Trophoblast cell (in vitro differentiated cells and primary cell): ENCODE results near the gene ZNF831.

Experiments
- DNase-seq, 2 donors: peaks; one replicate each; pipeline ENCODE4 v3.0.0-alpha.2; 2016
- H2AFZ ChIP-seq: 2 replicates; pipeline ENCODE4 v1.6.1; 2013; ENCODE audit warnings: low read length, moderate library complexity, mild to moderate bottlenecking; ENCODE audit not compliant: insufficient read depth, poor library complexity
- H2AK5ac ChIP-seq: 2 replicates; pipeline ENCODE4 v1.6.1; 2013; ENCODE audit warnings: mild to moderate bottlenecking, low read length
- H2BK120ac ChIP-seq: 2 replicates; pipeline ENCODE4 v1.6.1; 2013; ENCODE audit warnings: low read length, mild to moderate bottlenecking, moderate library complexity; ENCODE audit not compliant: insufficient read depth, poor library complexity
- H2BK12ac ChIP-seq: 2 replicates; pipeline ENCODE4 v1.6.1; 2013; ENCODE audit warnings: mild to moderate bottlenecking, low read length, moderate library complexity
- H2BK5ac ChIP-seq: 2 replicates; pipeline ENCODE4 v1.6.1; 2013; ENCODE audit warnings: low read length, low read depth, moderate library complexity, mild to moderate bottlenecking; ENCODE audit not compliant: poor library complexity
- H3K14ac ChIP-seq: 2 replicates; pipeline ENCODE4 v1.6.1; 2013; ENCODE audit warnings: mild to moderate bottlenecking, low read length
- H3K18ac ChIP-seq: 2 replicates; pipeline ENCODE4 v1.6.1; 2013; ENCODE audit warnings: mild to moderate bottlenecking, low read length
- H3K23ac ChIP-seq: 2 replicates; pipeline ENCODE4 v1.6.1; 2013; ENCODE audit warnings: low read length
- H3K27ac ChIP-seq: 2 replicates; pipeline ENCODE4 v1.5.1; 2013; ENCODE audit warnings: low read depth, mild to moderate bottlenecking, inconsistent platforms, low read length, moderate library complexity
- H3K27me3 ChIP-seq: 2 replicates; pipeline ENCODE4 v1.6.1; 2013; ENCODE audit warnings: inconsistent platforms, mild to moderate bottlenecking, low read length, moderate library complexity; ENCODE audit not compliant: insufficient read depth
- H3K36me3 ChIP-seq, 2 experiments: 1 replicate in 1 of 2; 2 replicates in 1 of 2; pipeline ENCODE4 v1.6.1; 2013; ENCODE audit warnings: low read length in 2 of 2, mild to moderate bottlenecking in 2 of 2, moderate library complexity in 1 of 2; ENCODE audit not compliant: insufficient read depth in 2 of 2, control insufficient read depth in 1 of 2
- H3K4ac ChIP-seq: 2 replicates; pipeline ENCODE4 v1.6.1; 2013; ENCODE audit warnings: low read depth, mild to moderate bottlenecking, low read length, moderate library complexity
- H3K4me1 ChIP-seq, 2 experiments: 1 replicate in 1 of 2; 2 replicates in 1 of 2; pipeline ENCODE4 v1.6.1; 2013; ENCODE audit warnings: low read length in 2 of 2, mild to moderate bottlenecking in 2 of 2, moderate library complexity in 1 of 2; ENCODE audit not compliant: insufficient read depth in 2 of 2, control insufficient read depth in 1 of 2
- H3K4me2 ChIP-seq: 2 replicates; pipeline ENCODE4 v1.6.1; 2013; ENCODE audit warnings: inconsistent platforms, mild to moderate bottlenecking, low read length, moderate library complexity
- H3K4me3 ChIP-seq: 2 replicates; pipeline ENCODE4 v1.5.1; 2013; ENCODE audit warnings: mild to moderate bottlenecking, low read depth, low read length, inconsistent platforms
- H3K79me1 ChIP-seq: one replicate; pipeline ENCODE4 v1.6.1; 2013; ENCODE audit warnings: low read length
- H3K79me2 ChIP-seq: 2 replicates; pipeline ENCODE4 v1.6.1; 2013; ENCODE audit warnings: low read length, mild to moderate bottlenecking; ENCODE audit not compliant: control insufficient read depth, insufficient read depth, poor library complexity
- H3K9ac ChIP-seq: 2 replicates; pipeline ENCODE4 v1.6.1; 2013; ENCODE audit warnings: mild to moderate bottlenecking, low read length
- H3K9me3 ChIP-seq: 2 replicates; pipeline ENCODE4 v1.6.1; 2013; ENCODE audit warnings: low read depth, mild to moderate bottlenecking, control low read depth, inconsistent platforms, low read length; ENCODE audit not compliant: insufficient read depth
- H4K12ac ChIP-seq: 2 replicates; pipeline ENCODE4 v1.6.1; 2013; ENCODE audit warnings: low read depth, mild to moderate bottlenecking, low read length, moderate library complexity
- H4K8ac ChIP-seq: 2 replicates; pipeline ENCODE4 v1.6.1; 2013; ENCODE audit warnings: low read depth, mild to moderate bottlenecking, low read length, moderate library complexity
- H4K91ac ChIP-seq: one replicate; pipeline ENCODE4 v1.6.1; 2013; ENCODE audit warnings: low read depth, mild to moderate bottlenecking, low read length, moderate library complexity
- WGBS: extraction: QIAGEN DNeasy Blood & Tissue Kit; methylation state at CpG from one replicate; pipeline ENCODE4 v1.1.7; 2013; ENCODE audit warnings: missing lambda C conversion rate; ENCODE audit not compliant: insufficient read length, insufficient coverage; ENCODE audit errors: extremely low coverage; 5-methylcytosine and 5-hydroxymethylcytosine counted together

ZNF831 gene

DNA sequence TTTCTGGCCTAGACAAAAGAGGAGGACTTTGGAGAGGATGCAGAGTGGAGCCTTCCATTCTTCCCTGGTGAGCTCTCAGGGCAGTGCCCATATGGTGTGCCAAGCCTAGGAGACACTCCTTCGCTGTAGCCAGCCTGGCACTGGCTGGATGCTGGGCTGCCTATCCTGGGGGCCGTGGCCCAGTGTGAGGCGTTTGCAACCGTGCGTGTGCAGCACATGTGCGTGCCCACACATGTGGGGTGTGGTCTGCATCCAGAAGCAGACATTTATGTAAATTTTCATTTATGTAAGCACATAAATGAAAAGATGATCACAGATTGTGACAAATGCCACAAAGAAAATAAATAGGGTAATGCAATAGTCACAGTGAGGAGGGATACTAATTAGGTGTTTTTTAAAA lies 35.8 kb upstream of the ZNF831 start:
- Histone ChIP-seq H3K9ac (no peak overlapping the region), H3K79me1 (no peaks in the 10 kb centered on the region), H3K79me2 (no peaks in the 10 kb centered on the region), H2BK12ac (no peak overlapping the region), H4K8ac (no peak overlapping the region), H3K18ac (no peak overlapping the region), H3K23ac (no peak overlapping the region), H3K27ac (no peak overlapping the region), H2AFZ (no peak overlapping the region), H3K27me3 (no peaks in the 10 kb centered on the region), H3K4me3 (peak overlapping the region; percentile 4), H3K14ac (no peak overlapping the region), H3K9me3 (peaks cover 5% of the 10 kb centered on the region), H4K12ac (no peak overlapping the region), H3K36me3 (no peaks in the 10 kb centered on the region), H2BK120ac (no peak overlapping the region), H3K4me1 (no peaks in the 10 kb centered on the region), H2AK5ac (no peak overlapping the region), H3K4ac (no peak overlapping the region), H2BK5ac (no peak overlapping the region), H4K91ac (no peak overlapping the region), H3K4me2 (no peak overlapping the region)
- WGBS: no CpG with 5 or more reads among the region's 6 CpGs
- DNase-seq: no peak

DNA sequence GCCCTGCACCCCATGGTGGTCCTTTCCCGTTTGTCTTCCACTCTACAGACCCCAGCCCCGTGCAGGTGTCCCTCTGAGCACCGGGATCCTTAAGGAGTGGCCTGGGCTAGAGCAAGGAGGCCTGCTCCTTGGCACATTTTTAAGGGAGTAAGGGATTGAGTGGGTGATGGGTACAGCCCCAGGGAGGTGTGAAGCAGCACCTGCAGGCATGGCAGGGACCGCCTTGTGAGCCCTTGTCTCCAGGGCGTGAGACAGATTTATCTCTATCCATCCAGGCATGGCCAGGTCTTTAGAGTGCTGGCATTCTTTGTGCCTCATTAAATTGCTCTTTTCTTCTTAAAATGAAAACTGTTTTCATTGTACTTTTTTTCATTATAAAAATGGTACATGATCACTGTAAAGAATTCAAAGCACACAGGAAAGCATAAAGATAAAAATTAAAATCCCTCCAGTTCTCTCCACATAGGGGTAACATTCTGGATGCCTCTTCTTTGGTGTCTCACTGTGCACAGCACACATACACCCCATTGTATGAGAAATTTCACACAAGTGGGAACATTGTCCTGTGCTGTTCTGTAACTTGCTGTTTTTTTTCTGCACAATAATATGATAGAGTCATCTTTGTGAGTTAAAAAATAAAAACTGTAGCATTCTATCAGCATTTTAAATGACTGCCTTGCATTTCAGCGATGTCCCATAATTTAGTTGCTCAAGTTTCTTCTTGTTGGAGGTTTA lies 31.9 kb upstream of the ZNF831 start:
- Histone ChIP-seq H3K9me3 (peaks cover 13% of the 10 kb centered on the region), H3K9ac (no peak overlapping the region), H3K4me2 (no peak overlapping the region), H3K14ac (no peak overlapping the region), H3K27me3 (no peaks in the 10 kb centered on the region), H4K8ac (no peak overlapping the region), H3K4me1 (no peaks in the 10 kb centered on the region), H3K18ac (no peak overlapping the region), H4K91ac (no peak overlapping the region), H3K23ac (no peak overlapping the region), H3K4ac (no peak overlapping the region), H3K4me3 (no peak overlapping the region), H2AK5ac (no peak overlapping the region), H2BK120ac (no peak overlapping the region), H4K12ac (no peak overlapping the region), H2AFZ (no peak overlapping the region), H3K27ac (no peak overlapping the region), H3K36me3 (no peaks in the 10 kb centered on the region), H2BK5ac (no peak overlapping the region), H3K79me1 (no peaks in the 10 kb centered on the region), H3K79me2 (no peaks in the 10 kb centered on the region), H2BK12ac (no peak overlapping the region)
- WGBS: no CpG with 5 or more reads among the region's 6 CpGs
- DNase-seq: no peak

DNA sequence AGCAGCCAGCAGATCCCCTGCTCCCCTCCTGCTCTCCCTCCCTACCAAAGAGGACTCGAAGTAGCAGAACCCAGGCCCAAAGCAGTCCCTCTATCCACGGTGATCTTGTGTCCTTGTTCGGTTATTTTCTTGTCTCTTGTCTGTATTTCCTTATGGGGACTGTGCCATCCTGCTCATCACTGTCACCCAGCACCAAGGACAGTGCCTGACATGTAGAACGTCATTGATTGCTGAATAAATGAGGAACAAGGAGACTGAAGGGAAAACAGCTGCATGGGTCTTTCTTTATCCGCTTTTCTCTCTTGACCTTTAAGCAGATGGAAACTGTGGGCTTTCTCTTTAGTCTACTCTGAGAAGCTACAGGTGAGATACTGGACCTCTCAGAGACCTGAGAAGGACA lies 29.4 kb upstream of the ZNF831 start:
- Histone ChIP-seq H3K4me1 (no peaks in the 10 kb centered on the region), H3K4me2 (no peak overlapping the region), H2BK5ac (no peak overlapping the region), H3K79me1 (no peaks in the 10 kb centered on the region), H4K8ac (no peak overlapping the region), H3K4ac (no peak overlapping the region), H3K36me3 (no peaks in the 10 kb centered on the region), H2BK120ac (no peak overlapping the region), H2AK5ac (no peak overlapping the region), H3K18ac (no peak overlapping the region), H3K9ac (no peak overlapping the region), H3K14ac (no peak overlapping the region), H4K12ac (no peak overlapping the region), H3K27ac (no peak overlapping the region), H3K27me3 (no peaks in the 10 kb centered on the region), H3K79me2 (no peaks in the 10 kb centered on the region), H3K9me3 (peaks cover 8% of the 10 kb centered on the region), H3K4me3 (no peak overlapping the region), H3K23ac (no peak overlapping the region), H4K91ac (no peak overlapping the region), H2AFZ (no peak overlapping the region), H2BK12ac (no peak overlapping the region)
- peak in 1 of 2 donors; percentile 7 for DNase-seq
- WGBS: no CpG with 5 or more reads among the region's 5 CpGs

DNA sequence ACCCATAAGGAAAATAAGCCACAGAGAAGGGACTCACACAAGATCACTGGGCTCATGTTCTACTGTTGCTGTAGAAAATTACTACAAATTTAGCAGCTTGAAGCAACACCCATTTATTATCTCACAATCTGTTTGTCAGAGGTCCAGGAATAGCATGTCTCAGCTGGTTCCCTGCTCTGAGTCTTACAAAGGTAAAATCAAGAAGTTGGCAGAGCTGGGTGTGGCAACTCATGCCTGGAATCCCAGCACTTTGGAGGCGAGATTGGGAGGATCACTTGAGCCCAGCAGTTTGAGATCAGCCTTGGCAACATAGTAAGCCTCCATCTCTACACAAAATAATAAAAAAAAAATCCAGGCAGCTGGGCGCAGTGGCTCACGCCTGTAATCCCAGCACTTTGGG lies 28.5 kb upstream of the ZNF831 start:
- H3K14ac ChIP-seq: no peak overlapping the region
- WGBS: no CpG with 5 or more reads among the region's 3 CpGs
- H3K36me3 ChIP-seq: no peaks in the 10 kb centered on the region

More for the DNA sequence above, 28.5 kb upstream of the ZNF831 start:
- Histone ChIP-seq H4K12ac (no peak overlapping the region), H3K4me2 (no peak overlapping the region), H3K79me2 (no peaks in the 10 kb centered on the region), H3K18ac (no peak overlapping the region), H3K9ac (no peak overlapping the region), H3K27me3 (no peaks in the 10 kb centered on the region), H2BK12ac (no peak overlapping the region), H3K4me1 (no peaks in the 10 kb centered on the region), H3K4me3 (no peak overlapping the region), H4K8ac (no peak overlapping the region), H3K4ac (no peak overlapping the region), H2BK5ac (no peak overlapping the region), H2AFZ (no peak overlapping the region), H4K91ac (no peak overlapping the region), H3K23ac (no peak overlapping the region), H3K27ac (no peak overlapping the region), H3K79me1 (no peaks in the 10 kb centered on the region), H3K9me3 (peaks cover 8% of the 10 kb centered on the region), H2BK120ac (no peak overlapping the region), H2AK5ac (no peak overlapping the region)
- no peak for DNase-seq
